GM18868 (cell line): ENCODE data around the gene LHCGR.
A peak's percentile ranks its signal among the peaks of the same experiment; 100 is the strongest.
"Not testable (repeated sequence)": the region's sequence is repeated elsewhere in the genome, so short reads cannot be mapped to it uniquely, and the experiment has no call there.

Experiments
- ATAC-seq: cut with Tn5 transposase; IDR thresholded peaks from one replicate; pipeline ENCODE4 v1.9.1; 2021; ENCODE audit warnings: mild to moderate bottlenecking, moderate library complexity; ENCODE audit not compliant: unreplicated experiment

LHCGR gene

DNA sequence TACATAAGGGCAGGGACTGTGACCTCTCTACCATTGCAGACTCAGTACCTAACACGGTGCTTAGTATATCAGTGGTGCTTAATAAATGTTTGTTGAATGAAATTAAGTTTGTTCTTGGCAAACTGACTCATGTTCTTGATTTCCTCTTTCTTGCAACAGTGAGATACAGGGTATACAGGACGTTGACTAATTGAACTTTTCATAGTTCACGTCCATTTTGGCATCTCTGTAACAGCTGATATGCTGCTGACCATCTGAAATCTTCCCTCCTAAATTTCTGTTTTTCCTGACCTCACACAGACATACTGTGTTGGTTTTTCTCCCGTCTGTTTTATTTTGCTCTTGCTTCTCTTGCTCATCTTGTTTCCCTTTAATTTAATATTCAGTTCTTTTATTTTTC lies 44.2 kb downstream of the LHCGR start:
- ATAC-seq, result no peak

DNA sequence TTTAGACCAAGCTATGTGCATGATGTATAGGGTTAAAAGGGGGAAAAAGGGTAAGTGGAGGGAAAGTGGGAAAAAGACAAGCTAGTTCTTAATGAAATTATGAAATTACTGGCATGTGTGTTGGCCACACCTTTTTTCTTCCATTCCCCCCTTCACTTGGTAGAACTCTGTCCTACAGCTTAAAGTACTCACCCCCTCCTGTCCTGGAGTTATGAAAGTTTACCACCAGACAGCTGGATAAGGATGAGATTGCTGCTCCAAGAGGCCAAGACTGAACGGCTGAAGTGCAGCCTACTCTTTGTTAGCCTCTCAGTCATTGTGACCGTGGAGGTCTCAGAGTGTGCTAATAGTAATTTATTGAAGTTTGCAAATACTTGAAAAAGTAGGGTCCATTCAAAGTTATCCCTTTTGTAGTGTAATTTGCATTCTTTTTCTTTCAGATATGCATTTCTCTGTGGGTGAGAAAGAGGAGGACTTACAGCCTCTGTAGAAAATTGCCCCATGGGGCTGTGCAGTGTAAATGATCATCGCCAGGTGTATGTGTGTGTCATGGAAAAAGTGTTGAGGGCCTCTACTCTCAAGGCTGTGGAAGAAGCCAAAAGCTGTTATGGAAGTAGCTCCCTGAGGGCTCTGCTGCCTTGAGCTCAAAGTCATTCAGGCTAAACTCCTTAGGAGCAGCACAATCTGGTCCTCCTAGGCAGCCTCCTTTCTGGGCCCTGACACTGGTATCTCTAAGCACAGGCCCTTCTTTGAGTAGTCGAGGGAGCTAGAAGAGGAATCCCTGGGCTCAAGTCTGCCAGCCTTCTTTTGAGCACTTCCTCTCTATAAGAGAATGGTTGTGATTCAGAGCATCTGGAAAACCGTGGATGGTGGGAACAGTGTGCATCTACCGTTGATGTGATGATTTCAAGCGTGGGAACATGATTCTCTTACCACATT lies 46.2 kb downstream of the LHCGR start:
- ATAC-seq, result no peak

GRCh38 chr2:48707466-48707865 lies 48.1 kb downstream of the LHCGR start:
- no peak for ATAC-seq

DNA sequence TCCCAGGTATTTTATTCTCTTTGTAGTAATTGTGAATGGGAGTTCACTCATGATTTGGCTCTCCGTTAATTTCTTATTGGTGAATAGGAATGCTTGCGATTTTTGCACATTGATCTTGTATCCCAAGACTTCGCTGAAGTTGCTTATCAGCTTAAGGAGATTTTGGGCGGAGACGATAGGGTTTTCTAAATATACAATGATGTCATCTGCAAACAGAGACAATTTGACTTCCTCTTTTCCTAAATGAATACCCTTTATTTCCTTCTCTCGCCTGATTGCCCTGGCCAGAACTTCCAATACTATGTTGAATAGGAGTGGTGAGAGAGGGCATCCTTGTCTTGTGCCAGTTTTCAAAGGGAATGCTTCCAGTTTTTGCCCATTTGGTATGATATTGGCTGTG lies 51.9 kb downstream of the LHCGR start:
- ATAC-seq, result not testable (repeated sequence)

DNA sequence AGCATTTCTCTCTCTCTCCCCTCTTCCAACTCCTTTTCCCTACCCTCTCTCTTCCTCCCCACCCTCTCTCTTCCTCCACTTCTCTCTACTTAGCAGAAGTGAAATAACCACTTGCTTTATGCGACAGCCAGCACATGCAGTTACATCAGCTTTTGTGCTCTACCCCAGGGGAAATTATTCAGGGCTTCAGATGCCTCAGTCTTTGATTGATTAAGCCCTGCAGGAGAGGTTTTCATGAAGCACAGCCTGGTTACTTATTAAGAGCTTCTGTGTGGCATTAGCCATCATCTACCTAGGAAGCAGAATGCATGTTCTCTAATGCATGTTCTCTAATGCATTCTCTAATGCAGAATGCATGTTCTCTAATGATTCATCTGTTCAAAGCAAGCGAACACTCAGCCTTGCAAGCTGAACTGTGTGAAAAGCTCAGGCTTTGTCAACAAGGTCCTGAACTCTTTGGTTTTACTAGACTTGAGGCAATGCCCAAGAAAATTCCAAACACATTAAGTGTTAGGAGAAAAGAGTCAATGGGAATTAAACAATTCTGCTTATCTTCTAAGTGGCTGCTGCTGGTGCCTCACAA lies 56.1 kb downstream of the LHCGR start:
- no peak for ATAC-seq

- ATAC-seq, result no peak
Measured at GRCh38 chr2:48696881-48697280, 58.6 kb downstream of the LHCGR start.

DNA sequence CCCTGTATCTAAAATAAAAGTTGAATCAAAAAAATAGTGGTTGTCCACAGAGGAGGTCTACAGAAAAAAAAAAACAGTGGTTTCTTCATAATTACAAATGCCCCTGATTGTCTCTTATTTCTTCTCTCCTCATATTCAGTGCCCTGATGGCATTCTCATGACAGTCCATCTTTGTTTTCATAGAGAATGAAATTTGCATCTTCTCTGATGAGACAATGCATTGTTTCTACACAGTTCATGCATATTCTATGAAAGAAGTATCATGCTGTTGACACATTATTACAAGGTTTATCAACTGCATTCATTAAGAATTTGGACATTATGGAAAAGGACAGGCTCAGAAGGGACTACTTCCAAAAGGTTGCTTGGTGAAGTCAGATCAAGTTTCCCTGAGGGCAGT lies 59.5 kb downstream of the LHCGR start:
- ATAC-seq, result no peak

- no peak for ATAC-seq
Measured at GRCh38 chr2:48694149-48694548, 61.4 kb downstream of the LHCGR start.

GRCh38 chr2:48693645-48694044 lies 61.9 kb downstream of the LHCGR start:
- no peak for ATAC-seq

DNA sequence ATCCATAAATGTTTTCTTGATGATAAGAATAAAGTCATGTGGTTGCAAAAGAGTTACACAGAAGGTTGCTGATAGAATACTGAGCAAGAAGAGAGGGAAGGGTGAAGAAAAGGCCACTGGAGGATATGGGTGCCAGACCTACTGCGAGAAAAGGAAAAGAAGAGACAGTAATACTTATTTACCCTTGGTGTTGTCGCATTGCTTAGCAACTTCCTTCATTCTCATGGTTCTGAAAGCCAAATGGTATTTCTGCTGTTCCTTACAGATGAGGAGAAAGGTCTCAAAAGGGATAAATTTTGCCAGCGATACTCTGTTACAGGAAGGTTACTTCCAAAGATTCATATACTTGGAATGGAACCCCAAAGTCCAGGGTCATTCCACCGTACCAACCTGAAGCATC lies 62.5 kb downstream of the LHCGR start:
- ATAC-seq, result no peak

GRCh38 chr2:48691935-48692691 lies 63.4 kb downstream of the LHCGR start:
- no peak for ATAC-seq

- ATAC-seq, result no peak
Measured at GRCh38 chr2:48685126-48685525, 70.4 kb downstream of the LHCGR start.

- no peak for ATAC-seq
Measured at GRCh38 chr2:48677450-48677849, 78.1 kb downstream of the LHCGR start.

DNA sequence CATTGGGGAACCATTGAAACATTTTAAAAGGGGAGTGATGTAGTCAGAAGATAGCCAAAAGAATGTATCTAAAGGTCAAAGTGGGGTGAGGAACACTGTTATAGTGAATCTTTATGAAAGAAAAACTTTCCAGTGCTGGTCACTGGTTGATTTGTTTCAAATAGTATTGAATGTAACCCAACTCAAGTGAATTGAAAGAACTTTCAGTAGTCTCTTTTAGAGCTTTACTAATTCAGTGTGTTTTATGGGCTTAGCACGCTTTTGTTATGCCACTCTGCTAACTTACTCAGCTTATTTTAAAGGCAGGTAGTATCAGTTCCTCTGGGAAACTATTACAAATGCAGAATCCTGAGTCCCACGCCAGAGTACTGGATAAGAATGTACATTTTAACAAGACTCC lies 80.6 kb downstream of the LHCGR start:
- peak; percentile 43 for ATAC-seq

- ATAC-seq, result no peak
Measured at GRCh38 chr2:48673581-48673980, 81.9 kb downstream of the LHCGR start.

GRCh38 chr2:48668992-48669391 lies 86.5 kb downstream of the LHCGR start:
- ATAC-seq, result no peak

GRCh38 chr2:48651158-48651790 lies 104.2 kb downstream of the LHCGR start:
- no peak for ATAC-seq

GRCh38 chr2:48638261-48638660 lies 117.3 kb downstream of the LHCGR start:
- ATAC-seq, result no peak
